HPDE6-E6E7 (cell line): Measurements from ENCODE around the gene ST6GALNAC5.
A peak's percentile ranks its signal among the peaks of the same experiment; 100 is the strongest.
"Not testable (repeated sequence)": the region's sequence is repeated elsewhere in the genome, so short reads cannot be mapped to it uniquely, and the experiment has no call there.

Source experiments
- DNase-seq: peaks from one replicate; pipeline ENCODE4 v3.0.0; 2011; ENCODE audit warnings: missing footprints; ENCODE audit errors: extremely low spot score

ST6GALNAC5 gene

DNA sequence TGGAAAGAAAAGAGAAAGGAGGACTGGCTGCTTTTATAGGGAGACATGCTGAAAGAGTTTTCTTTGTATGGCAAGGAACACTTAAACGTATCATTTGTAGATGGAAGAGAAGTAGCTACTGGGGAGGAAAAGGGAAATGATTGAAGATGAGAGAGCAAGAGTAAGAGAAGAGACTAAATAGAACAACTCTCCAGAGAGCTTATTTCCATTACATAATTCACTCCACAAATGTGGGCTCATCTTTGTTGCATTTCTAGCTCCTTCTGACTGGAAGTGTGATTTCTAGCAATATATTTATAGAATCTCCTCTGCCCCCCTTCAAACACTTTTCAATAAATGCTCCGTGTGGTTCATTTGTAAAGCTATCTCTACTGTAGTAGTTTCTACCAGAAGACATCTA, 71.0 kb downstream of the ST6GALNAC5 start:
- DNase-seq = no peak

DNA sequence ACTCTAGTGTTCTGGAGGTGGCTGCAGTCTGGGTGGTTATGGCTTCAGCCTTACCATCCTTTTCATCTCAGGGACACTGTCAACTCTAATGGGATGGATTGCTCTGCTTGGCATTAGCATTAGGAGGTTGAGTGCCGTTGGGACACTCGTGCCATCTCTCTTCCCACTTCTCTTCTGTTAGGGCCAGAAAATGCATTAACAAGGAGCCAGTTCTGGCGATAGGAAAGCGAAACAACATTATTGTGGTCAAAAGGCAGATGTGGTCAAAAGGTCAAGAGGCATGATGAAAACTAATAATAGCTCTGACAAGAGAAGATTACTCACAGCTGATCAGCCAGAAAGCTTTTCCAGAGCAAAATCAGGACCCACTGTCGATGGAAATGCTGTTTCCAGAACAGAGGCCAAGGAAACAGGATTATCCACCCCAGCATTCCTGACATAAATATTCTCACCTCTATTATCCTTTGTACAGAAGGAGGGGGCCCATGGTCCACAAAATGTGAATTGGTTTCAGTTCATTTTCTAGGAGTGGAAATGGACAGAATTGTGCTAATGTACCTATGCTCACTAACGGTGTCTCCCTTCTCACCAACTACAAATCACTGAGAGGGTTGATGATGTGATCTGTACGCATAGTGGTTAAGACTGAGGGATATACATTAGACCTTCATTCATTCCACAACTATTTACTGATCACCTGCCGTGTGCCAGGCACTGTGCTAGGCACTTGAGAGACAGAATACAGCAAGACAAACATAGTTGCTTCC, 72.0 kb downstream of the ST6GALNAC5 start:
- no peak for DNase-seq

DNA sequence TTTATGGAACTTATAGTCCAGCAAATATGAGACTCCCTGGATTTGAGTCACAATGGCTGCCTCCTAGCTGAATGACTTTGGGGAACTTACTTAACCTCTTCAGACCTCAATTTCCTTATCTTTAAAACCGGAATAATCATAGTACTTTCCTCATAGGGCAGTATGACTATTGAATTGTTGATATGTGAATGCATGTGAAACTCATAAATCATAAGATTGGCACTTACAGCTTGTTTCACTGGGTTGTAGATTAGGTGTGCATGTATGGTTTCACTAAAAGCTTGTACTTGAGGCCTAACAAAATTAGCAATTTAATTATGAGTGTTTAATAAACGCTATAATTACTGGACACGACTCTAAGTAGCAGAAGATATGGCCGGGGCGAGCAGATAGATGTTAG, 72.5 kb downstream of the ST6GALNAC5 start:
- no peak for DNase-seq

DNA sequence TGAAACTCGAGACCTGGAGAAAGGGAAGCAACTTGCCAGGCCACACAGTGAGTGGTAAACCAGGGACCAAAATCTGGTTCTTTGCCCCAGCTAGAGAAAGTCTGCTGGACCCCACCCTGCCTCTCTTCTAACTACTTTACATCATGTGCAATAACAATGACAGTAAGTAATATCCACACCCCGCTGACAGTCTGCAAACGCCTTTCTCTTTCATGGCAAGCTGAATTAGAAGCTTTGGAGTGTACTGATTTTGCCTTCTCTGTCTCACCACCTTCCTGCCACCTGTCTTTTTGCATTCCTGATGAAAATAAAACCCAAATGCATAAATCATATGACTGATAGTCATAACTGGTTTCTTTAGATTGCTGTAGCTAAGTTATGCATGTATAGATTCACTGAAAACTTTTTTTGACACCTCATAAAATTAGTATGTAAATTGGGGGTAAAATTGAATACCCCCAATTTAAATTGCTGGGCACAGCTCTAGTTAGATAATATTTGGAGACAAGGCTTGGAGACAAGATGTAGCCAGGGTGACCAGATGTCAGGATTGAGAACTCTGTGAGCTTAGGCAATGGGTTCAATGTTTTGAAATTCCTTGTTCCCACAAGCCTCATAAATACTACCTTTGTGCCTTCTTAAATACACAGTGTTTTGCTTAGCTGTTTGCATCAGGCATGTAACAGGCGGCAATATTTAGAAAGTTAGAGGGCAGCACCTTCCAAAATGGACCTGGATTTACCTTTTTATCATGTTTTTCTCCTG, 73.5 kb downstream of the ST6GALNAC5 start:
- no peak for DNase-seq

DNA sequence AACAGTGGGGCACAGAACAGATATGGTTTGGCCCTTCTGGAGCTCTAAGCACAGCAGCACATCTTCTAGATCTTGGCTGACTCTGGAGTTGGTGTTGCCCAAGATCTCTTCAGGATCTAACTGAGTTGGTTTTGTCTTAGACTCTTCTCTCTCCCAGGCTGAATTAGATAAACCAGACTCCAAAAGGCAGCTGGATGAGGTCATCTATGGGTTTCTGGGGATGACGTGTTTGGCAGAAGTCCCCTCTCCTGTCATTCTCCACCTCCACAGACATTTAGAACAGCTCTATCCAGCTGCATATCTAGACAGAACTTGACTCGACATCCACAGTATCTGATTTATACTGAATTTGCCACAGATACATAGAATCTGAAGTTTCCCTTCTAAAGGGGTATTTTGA, 75.3 kb downstream of the ST6GALNAC5 start:
- no peak for DNase-seq

DNA sequence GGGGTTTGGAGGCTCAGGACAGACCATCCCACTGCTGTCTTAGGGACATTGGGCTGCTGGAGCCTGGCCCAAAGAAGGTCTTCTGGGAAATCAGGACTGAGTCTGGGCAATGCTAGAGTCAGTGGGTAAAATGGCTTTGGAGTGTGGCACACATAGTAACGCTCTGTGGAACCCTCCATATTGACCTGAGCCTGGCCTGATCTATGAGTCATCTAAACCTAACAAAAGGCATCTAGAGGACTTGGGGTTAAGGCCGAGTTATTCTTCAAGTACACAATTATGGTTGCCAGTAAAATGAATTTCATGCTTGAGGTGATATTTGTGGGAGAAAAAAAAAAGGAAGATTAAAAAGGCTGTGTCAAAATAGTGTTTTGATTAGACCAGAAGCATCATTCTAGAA, 77.7 kb downstream of the ST6GALNAC5 start:
- DNase-seq = no peak

DNA sequence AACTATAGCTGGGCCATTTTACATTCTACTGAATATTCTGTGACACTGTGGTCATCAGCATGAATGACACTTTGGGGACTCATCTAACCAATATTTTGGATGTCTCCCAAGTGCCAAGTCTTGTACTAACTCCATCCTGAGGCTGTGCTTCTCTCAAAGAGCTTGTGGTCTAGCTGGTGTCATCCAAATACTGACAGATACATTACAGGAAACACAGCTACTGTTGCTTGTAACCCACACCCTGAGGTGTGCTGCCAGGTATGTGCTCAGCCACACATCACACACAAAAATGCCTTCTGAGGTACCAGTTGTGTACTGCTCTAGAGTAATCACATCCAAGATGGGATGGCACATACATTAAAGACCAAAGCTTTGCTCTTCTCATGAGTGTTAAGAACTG, 81.6 kb downstream of the ST6GALNAC5 start:
- DNase-seq = no peak

DNA sequence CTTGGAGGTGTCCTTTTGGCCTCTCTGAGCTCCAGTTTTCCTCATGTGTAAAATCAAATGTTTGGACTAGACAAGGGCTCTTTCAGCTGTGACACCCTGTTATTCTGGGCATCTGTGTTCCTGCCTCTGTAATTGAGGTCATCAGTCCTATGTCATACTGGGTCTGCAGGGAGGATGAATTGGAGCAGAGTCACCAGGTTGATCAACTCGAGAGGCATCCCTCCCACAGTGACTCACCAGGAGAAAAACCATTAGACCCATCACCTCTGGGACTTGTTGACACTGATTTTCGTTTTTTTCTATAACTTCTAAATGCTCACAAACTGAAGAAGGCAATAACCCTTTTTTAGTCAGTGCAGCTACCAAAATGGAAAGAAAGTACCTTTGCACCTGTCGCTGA, 82.2 kb downstream of the ST6GALNAC5 start:
- DNase-seq = peak; percentile 8

DNA sequence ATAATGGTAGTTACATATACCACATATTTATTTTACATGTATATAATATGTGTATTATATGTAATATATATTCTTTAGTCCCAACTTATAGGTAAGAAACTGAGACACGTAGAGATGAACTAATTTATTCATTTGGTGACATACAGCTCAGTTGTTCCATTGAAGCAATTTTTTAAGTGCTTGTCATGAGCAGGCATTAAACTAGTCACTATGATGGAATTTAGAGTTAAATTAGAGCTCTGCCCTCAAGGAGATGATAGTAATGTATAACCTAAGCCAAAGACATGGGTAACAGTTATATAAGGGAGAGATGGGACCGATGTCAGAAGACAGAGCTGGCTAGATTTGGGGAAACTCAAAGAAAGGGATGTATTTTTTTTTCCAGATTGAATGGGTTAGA, 83.0 kb downstream of the ST6GALNAC5 start:
- DNase-seq = no peak

DNA sequence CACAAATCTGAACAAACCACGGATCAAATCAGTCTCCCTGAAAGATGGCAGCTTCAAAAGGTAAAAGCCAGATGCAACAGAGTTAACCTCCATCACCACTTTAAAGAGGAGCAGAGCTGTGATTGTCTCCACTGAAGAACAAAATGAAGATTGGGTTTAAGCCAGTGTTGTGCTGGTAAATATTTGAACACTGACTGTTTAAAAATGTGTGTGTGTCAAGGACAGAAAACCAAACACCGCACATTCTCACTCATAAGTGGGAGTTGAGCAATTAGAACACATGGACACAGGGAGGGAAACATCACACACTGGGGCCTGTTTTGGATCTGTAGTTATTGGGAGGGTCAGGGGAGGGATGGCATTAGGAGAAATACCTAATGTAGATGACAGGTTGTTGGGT, 83.9 kb downstream of the ST6GALNAC5 start:
- no peak for DNase-seq

DNA sequence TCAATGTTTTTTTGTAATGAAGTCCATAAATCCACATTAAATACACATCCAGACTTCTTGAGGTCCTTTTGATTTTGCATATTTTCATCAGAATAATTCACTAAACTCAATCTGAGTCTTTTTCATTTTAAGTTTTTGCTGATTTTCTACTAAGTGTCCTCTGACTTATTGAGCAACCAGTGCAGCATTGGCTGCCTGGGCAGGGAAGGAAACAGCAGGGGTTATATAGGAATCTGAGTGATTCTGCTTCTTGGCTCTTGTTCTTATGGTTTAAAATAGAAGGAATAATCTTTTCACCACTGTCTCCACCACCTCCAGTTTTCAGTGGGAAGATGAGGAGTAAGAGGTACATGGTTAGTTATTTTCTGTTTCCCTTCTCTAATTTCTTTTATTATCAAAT, 88.4 kb downstream of the ST6GALNAC5 start:
- DNase-seq = no peak

DNA sequence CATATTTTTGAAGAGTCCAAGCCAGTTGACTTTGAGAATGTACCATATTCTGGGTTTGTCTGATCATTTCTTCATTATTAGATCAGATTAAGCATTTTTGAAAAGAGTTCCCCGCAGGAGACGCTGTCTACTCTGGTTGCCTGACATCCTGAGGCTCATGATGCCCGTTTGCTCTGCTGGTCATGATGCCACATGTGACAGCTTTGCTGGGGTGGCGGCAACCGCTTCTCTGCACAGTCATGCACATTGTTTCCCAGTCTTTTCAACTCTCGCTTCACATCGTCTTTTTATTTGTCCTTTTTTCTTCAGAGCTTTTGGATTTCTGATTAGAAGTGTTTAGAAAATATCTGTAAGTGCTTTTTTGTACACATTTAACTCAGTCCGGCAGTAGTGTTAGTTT, 90.7 kb downstream of the ST6GALNAC5 start:
- DNase-seq = no peak

DNA sequence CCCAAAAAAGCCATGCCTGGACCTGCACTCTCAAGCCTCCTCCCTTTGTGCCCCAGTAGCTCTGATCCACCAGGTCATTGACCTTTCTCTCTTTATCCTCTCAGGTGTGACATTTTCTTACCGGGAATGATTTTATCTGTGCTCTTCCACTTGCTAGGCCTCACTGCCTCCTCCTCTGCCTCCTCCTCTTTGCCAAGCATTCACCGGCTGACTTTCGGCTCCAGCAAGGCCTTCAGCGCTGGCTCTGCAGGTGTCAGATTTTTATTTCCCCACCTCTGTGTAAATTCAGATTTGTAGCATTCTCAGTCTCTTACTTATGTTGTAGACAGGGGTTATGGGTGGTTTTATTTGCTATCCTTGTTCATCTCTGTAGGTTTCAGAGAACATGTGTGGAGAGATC, 91.5 kb downstream of the ST6GALNAC5 start:
- no peak for DNase-seq

DNA sequence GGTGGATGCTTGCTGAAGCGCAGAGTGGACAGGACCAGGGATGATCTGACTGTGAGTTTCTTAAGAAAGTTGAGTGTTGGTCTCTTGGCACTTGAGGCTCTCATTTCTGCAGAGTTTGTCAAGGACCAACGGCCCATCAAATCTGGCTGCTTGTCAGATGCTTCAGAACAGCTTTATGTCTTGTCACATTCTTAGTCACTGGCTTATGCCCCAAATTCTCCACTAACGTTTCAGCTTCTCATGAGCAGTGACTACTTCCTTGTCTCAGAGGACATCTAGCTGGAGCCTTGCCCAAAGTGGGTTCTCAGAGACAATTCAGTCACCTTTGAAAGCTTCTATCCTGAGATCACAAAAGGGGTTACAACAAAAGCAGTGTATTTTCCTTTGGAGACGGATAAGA, 92.3 kb downstream of the ST6GALNAC5 start:
- no peak for DNase-seq

DNA sequence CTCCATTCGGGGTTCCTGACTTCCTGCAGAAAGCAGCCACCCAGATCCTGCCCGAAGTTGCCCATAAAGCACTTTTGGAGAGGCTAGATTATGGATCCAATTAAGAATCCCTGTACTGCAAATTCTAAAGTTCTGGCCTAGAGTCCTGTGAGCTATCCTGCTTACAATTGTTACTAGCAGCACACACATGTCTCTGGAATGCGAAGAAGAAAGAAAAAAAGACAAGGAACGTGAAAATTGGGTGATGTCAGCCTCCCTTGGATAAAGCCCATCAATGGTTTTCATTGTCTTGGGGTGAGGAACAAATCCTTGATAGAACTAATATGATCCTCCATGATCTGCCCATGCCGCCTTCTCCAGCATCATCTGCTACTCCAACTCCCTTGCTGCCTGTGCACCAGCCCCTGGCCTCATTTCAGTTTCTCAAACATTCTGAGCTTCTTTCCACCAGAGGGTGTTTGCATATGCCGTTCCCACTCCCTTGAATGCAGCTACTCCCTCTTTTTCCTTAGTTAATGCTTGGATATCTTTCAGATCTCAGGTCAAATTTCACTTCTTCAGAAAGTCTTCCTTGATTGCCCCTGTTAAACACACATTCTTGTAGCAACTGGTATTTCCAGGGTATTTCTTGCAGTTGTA, 94.0 kb downstream of the ST6GALNAC5 start:
- no peak for DNase-seq

DNA sequence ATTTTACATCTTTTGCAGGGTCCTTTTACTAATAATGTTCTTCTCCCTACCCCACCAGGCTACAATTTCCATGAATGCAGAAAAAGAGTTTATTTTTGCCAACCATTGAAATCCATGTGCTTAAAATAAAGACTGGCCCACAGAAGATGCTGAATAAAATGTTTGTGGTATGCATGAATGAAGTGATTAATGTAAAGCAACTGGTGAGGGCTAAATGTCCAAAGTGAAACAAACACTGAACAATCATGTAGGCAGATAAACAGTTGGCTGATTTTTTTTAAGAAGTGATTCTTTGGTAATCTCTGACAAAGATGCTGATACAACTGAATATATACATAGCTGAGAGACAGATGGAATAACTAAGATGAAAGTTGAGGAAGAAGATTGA, 94.5 kb downstream of the ST6GALNAC5 start:
- DNase-seq = no peak

DNA sequence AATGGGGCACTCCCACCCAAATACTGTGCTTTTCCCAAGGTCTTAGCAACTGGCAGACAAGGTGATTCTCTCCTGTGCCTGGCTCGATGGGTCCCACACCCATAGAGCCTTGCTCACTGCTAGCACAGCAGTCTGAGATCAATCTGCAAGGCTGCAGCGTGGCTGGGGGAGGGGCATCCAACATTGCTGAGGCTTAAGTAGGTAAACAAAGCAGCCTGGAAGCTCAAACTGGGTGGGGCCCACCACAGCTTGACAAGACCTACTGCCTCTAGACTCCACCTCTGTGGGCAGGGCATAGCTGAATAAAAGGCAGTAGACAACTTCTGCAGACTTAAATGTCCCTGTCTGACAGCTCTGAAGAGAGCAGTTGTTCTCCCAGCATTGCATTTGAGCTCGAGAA, 114.0 kb downstream of the ST6GALNAC5 start:
- DNase-seq = not testable (repeated sequence)

DNA sequence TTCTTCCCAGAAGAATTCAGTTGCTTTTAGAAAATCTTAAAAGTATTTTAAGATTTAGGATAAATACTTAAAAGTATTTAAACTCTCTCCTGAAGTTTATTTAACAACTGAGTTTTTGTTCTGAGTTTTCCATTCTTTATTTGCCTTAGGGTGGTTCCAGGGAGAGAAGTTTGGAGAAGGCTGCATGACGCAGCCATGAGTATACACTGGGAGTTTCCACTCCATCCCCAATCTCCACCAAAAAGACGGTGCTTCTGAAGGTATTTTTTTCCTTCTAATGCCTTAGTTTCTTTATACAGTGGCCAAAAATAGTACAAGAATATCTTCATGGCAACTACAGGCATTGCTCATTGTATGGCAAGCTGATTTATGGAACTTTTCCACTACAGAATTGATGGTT, 122.7 kb downstream of the ST6GALNAC5 start:
- no peak for DNase-seq

DNA sequence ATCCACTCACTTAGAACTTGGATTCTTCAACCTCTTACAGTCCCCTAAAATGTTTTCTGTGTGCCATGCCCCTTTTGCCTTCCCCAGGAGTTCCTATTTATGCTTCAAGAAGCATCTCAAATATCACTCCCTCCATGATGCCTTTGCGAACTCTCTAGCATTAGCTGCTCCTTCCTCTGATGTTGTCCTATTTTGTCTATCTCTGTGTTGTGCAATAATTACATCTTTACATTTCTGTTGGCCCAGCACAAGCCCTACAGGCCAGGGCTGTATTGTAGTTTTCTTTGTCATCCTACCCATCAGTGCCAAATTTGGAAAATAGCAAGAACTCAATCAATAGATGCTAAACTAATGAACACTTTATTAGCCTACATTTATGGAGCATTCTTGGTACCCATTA, 125.8 kb downstream of the ST6GALNAC5 start:
- DNase-seq = no peak

DNA sequence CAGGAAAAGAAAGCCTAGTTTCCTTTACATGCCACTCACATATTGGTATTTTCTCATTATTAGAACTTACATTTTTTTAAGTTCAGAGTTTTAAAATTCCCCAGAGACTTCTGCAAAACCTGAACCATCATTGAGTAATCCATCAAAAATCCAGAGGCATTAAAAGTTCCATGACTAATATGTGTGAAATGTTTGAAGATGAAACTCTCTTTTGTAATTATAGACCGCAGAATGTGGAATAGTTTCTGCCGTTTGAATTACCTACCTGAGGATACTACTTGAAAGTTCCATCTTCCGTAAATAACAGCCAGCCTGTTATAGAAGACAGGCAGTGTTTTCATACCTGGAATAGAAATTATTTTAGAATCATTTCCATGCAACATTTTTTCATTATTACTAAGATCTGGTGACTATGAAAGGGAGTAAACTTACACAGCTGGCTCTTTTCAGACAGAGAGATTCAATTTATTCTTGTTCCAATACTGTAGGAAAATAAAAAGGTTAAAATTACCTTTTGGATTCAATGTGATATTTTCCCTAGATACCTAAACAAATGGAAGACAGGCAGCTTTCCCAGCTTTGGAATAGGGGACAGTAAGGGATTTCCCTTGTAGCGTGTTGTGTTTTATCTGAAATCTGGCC, 131.4 kb downstream of the ST6GALNAC5 start:
- DNase-seq = peak; percentile 50

DNA sequence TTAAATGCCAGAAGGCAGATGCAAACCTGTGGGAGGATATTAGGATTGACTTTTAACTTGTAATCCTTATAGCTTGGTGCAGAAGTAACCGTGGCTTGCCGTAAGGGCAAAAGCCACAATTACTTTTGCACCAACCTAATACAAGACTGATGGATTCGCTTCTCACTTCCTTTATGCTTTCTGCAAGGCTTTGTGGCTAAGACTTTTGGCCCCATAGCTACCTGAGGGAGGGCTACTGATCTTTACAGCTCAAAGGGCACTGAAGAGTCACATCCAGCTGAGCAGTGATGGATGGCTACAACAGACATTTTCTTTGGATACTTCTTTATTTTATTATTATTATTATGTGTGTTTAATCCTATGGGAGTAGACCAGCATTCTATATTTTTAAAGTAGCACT, 140.4 kb downstream of the ST6GALNAC5 start:
- DNase-seq = no peak

DNA sequence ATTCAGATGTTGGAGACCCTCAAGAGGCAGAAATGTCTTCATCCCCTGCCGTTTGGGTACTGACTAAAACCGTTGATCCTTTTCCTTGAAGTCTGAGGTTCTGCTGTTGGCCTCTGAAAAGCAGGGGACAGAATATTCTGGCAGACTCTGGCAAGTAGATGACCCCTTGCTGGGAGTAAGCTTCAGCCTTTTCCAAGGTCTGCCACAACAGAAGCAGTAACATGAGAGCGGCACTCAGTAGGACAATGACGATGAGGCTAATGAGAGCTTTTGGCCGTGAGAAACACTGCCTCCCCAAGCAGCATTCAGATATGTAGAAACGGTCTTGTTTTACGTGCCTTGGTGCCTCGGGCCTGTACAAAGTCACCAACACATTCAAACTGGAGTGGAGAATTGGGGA, 143.7 kb downstream of the ST6GALNAC5 start:
- DNase-seq = no peak
